Activated CD8-positive, alpha-beta T cell treated with anti-CD3 and anti-CD28 coated beads for 36 hours (primary cell): ENCODE measurements around the gene PLPP1. TPM values are rescaled to one million over a fixed set of nuclear protein-coding genes. Genes with fewer than 3 reads are reported as not detected.

ENCODE experiments used
- ATAC-seq: fragments of 200-7000 bp; cut with Tn5 transposase; one replicate; pipeline ENCODE4 v1.10.0; 2021; ENCODE audit warnings: mild to moderate bottlenecking, moderate library complexity
- CTCF ChIA-PET: fragments of 350-600 bp; sonication (Branson Sonifier 250); formaldehyde crosslinking; loops from one replicate; lab custom pipeline; 2021; ENCODE audit warnings: antibody characterized with exemption; lab: Charles Lee
- POLR2A ChIA-PET: fragments of 350-600 bp; sonication (Branson Sonifier 250); formaldehyde crosslinking; loops from one replicate; lab custom pipeline; 2021; ENCODE audit warnings: antibody characterized with exemption; lab: Charles Lee
- DNase-seq: peaks from one replicate; pipeline ENCODE4 v3.0.0-alpha.2; 2020
- H3K27ac Mint-ChIP-seq: one replicate; pipeline ENCODE4 v1.8.0; 2021; ENCODE audit warnings: mild to moderate bottlenecking, mixed read lengths
- H3K27me3 Mint-ChIP-seq: one replicate; pipeline ENCODE4 v1.8.0; 2021; ENCODE audit warnings: mixed read lengths
- H3K36me3 Mint-ChIP-seq: one replicate; pipeline ENCODE4 v1.8.0; 2021; ENCODE audit warnings: low read depth, mixed read lengths
- H3K4me1 Mint-ChIP-seq: one replicate; pipeline ENCODE4 v1.8.0; 2021; ENCODE audit warnings: low read depth, mixed read lengths
- H3K4me3 Mint-ChIP-seq: one replicate; pipeline ENCODE4 v1.8.0; 2021; ENCODE audit warnings: mild to moderate bottlenecking, moderate library complexity, mixed read lengths
- H3K9me3 Mint-ChIP-seq: one replicate; pipeline ENCODE4 v1.8.0; 2021; ENCODE audit warnings: mixed read lengths
- CTCF ChIP-seq: fragments of 200-600 bp; IDR thresholded peaks from one replicate; pipeline ENCODE4 v1.8.0; 2022; ENCODE audit warnings: antibody characterized with exemption, mild to moderate bottlenecking
- intact Hi-C: fragments of 100-400 bp; cut with micrococcal nuclease; formaldehyde crosslinking; loops from one replicate; pipeline ENCODE4 v1.10.0; 2022
- total RNA-seq, 2 experiments: library from RNA; stranded (reverse); gene quantifications; one replicate each; pipeline ENCODE4 v1.2.3, GENCODE V29; 2021

The PLPP1 gene
- total RNA-seq, 2 experiments from 2014 or later, result 15.9 to 17.6 TPM

DNA sequence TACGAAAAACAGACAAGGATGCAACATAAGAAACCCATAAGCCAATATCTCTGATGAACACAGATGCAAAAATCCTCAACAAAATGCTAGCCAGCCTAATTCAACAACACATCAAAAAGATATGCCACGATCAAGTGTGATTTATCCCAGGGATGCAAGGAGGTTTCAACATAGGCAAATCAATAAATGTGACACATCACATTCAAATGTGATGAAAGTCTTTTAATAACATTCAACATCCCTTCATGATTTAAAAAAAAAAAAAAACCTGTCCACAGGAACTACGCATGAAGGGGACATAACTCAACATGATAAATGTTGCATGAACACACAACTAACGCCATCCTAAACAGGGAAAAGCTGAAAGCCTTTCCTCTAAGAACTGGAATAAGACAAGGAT is 102.2 kb downstream of the PLPP1 start:
- ATAC-seq (no peak), DNase-seq (no peak)
- TF ChIP-seq CTCF, result no peak
- Mint-ChIP-seq H3K4me3 (no peak overlapping the region), H3K27me3 (no peaks in the 10 kb centered on the region), H3K4me1 (peaks cover 2% of the 10 kb centered on the region), H3K27ac (no peak overlapping the region), H3K9me3 (peaks cover 54% of the 10 kb centered on the region), H3K36me3 (peaks cover 81% of the 10 kb centered on the region)
- intact Hi-C loops, result no loop called here
- CTCF ChIA-PET, result no interaction called here
- POLR2A ChIA-PET, result no interaction called here

DNA sequence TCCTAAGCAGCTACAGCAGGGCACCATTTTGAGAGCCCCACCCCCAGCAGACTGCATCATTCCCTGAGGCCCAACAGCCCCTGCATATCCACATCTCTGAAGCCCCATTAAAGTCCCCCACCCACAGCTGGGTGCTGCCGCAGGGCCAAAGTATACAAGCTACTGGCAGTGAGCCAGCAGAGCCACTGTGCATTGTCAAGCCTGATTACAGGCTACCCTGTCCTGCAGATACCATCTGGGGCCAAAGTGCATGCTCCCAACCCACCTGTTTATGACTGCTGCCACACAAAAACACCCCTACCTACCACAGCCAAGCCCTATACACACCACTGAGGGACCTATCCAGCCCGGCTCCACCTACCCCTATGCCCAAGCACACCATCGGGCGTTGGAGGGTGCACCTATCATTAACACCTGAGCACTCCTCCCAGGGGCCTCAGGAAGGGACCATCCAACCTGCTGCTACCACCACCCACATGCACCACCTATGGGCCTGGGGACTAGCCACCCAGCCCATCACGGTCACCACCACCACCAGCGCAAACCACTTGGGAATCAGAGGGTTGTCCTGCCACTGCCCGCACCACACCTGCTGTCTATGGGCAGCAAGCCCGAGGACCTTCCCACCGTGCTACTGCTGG is 105.0 kb downstream of the PLPP1 start:
- intact Hi-C loops, result loop anchor here (10.0 kb wide), 2 partner anchors 105 to 265 kb away; partner anchors contain the start of gene PLPP1
- Mint-ChIP-seq H3K27me3 (no peaks in the 10 kb centered on the region), H3K27ac (no peak overlapping the region), H3K36me3 (peaks cover 79% of the 10 kb centered on the region), H3K4me3 (no peak overlapping the region), H3K9me3 (peaks cover 39% of the 10 kb centered on the region), H3K4me1 (no peaks in the 10 kb centered on the region)
- ChIA-PET CTCF (no interaction called here), POLR2A (interaction anchor here (1.2 kb wide), 1 partner anchor 9 kb away, joined by 3 read pairs; no protein-coding TSS in a partner anchor)
- TF ChIP-seq CTCF, result no peak
- ATAC-seq, result no peak
- DNase-seq, result no peak

DNA sequence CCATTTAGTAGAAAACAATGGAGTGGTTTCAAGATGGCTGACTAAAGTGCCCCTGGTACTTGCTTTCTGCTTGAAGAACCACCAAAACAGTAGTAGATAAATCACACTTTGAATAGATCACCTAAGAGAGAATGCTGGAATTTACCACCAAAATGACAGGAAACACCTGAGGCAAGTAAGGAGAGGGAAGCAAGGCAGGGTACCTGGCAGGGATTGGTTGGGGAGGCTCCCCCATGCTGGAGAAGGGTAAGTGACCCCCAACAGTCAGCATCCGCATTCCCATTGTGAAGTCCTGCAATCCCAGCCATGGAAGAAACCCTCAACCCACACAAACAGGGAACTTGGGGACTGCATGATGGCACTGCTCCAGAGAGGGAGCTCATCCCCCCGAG is 105.5 kb downstream of the PLPP1 start:
- H3K27ac Mint-ChIP-seq, result no peak overlapping the region
- H3K4me3 Mint-ChIP-seq, result no peak overlapping the region

DNA sequence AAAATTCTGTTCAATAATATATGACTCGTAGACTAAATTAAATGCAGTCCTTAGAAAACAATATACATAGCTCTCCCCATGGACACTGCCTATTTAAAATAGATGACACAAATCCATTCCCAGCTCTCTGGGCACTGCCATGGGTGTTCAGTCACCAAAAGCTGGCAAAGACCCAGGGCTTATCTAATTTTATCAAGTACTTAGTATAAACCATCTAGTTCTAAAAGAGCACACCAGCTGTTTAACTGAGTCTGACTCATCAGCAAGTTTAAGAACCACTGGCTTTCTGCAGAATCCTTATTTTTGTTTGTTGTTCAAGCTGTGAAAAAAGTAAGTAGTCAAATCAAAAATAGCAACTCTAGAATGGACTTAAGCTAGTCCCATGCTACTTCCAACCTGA is 107.6 kb downstream of the PLPP1 start:
- Mint-ChIP-seq H3K36me3 (peaks cover 86% of the 10 kb centered on the region), H3K4me1 (peaks cover 7% of the 10 kb centered on the region), H3K27ac (no peak overlapping the region), H3K27me3 (no peaks in the 10 kb centered on the region), H3K4me3 (no peak overlapping the region), H3K9me3 (peaks cover 23% of the 10 kb centered on the region)
- no peak for DNase-seq
- no peak for ATAC-seq
- ChIA-PET POLR2A (no interaction called here), CTCF (interaction anchor here (1.6 kb wide), 1 partner anchor 265 kb away, joined by 5 read pairs; no protein-coding TSS in a partner anchor)
- intact Hi-C loops, result loop anchor here (10.0 kb wide), 2 partner anchors 108 to 268 kb away; partner anchors contain the start of gene PLPP1
- no peak for TF ChIP-seq CTCF

More for the DNA sequence above, 105.5 kb downstream of the PLPP1 start:
- no peak for TF ChIP-seq CTCF
- POLR2A ChIA-PET, result interaction anchor here (1.2 to 1.3 kb wide), 2 partner anchors 9 to 13 kb away, joined by 3 read pairs; no protein-coding TSS in a partner anchor
- Mint-ChIP-seq H3K4me1 (no peaks in the 10 kb centered on the region), H3K36me3 (peaks cover 77% of the 10 kb centered on the region), H3K27me3 (no peaks in the 10 kb centered on the region), H3K9me3 (peaks cover 34% of the 10 kb centered on the region)
- intact Hi-C loops, result loop anchor here (10.0 kb wide), 2 partner anchors 106 to 266 kb away; partner anchors contain the start of gene PLPP1
- DNase-seq (no peak), ATAC-seq (no peak)
- CTCF ChIA-PET, result no interaction called here

DNA sequence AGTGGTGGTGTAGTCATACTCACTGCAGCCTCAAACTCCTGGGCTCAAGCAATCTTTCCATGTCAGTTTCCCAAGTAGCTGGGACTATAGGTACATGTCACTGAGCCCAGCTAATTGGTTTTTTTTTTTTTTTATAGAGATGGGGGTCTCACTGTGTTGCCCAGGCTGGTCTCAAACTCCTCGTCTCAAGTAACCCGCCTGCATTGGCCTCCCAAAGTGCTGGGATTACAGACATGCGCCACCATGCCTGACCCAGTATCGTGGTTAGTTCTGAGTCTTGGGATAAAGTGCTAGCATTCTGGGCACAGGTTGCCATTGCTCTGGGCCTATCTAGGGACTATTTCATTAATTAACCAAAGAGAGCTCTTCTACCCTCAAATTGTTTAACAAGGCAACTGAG is 108.3 kb downstream of the PLPP1 start:
- intact Hi-C loops, result loop anchor here (10.0 kb wide), 2 partner anchors 108 to 268 kb away; partner anchors contain the start of gene PLPP1
- no peak for ATAC-seq

More for the DNA sequence above, 108.3 kb downstream of the PLPP1 start:
- TF ChIP-seq CTCF, result no peak
- H3K27ac Mint-ChIP-seq, result no peak overlapping the region
- CTCF ChIA-PET, result interaction anchor here (1.2 to 1.6 kb wide), 2 partner anchors 265 to 266 kb away, joined by 3 to 5 read pairs; no protein-coding TSS in a partner anchor
- DNase-seq, result no peak
- no peaks in the 10 kb centered on the region for H3K27me3 Mint-ChIP-seq
- peaks cover 10% of the 10 kb centered on the region for H3K4me1 Mint-ChIP-seq
- peaks cover 88% of the 10 kb centered on the region for H3K36me3 Mint-ChIP-seq
- no peak overlapping the region for H3K4me3 Mint-ChIP-seq
- H3K9me3 Mint-ChIP-seq, result peaks cover 19% of the 10 kb centered on the region
- POLR2A ChIA-PET, result interaction anchor here (1.0 kb wide), 1 partner anchor 16 kb away, joined by 3 read pairs; no protein-coding TSS in a partner anchor
